OCI-LY3 (cell line): ENCODE data around the gene ELAVL3.

Source experiments
- H2AFZ ChIP-seq: fragments of 200-600, 300-600 bp; shearing (Covaris generic); 2 replicates; pipeline ENCODE4 v1.6.0; 2014; ENCODE audit warnings: antibody characterized with exemption, low read depth, low read length
- H3K27ac ChIP-seq: fragments of 200-600, 300-600 bp; sonication (generic); 2 replicates; pipeline ENCODE4 v1.5.1; 2014; ENCODE audit warnings: mild to moderate bottlenecking, low read length, moderate library complexity, mixed read lengths
- H3K27me3 ChIP-seq: fragments of 200-600, 300-600 bp; sonication (generic); 2 replicates; pipeline ENCODE4 v1.6.1; 2014; ENCODE audit warnings: low read depth, low read length, mixed read lengths
- H3K36me3 ChIP-seq: fragments of 200-600, 300-600 bp; sonication (generic); replicated peaks from 2 replicates; pipeline ENCODE3; 2014; ENCODE audit warnings: low read depth, low read length, mixed read lengths
- H3K4me1 ChIP-seq: fragments of 300-600, 200-600 bp; sonication (generic); 2 replicates; pipeline ENCODE4 v1.6.1; 2014; ENCODE audit warnings: low read length, mixed read lengths
- H3K4me2 ChIP-seq: fragments of 200-600, 300-600 bp; sonication (generic); 2 replicates; pipeline ENCODE4 v1.6.1; 2014; ENCODE audit warnings: low read length, mixed read lengths
- H3K4me3 ChIP-seq: fragments of 300-600, 200-600 bp; sonication (generic); 2 replicates; pipeline ENCODE4 v1.5.1; 2014; ENCODE audit warnings: antibody characterized with exemption, mild to moderate bottlenecking, low read length, moderate library complexity
- H3K79me2 ChIP-seq: fragments of 300-600, 200-600 bp; shearing (Covaris generic); 2 replicates; pipeline ENCODE4 v1.6.1; 2014; ENCODE audit warnings: mild to moderate bottlenecking, low read length, mixed read lengths
- H3K9ac ChIP-seq: fragments of 300-600, 200-600 bp; shearing (Covaris generic); 2 replicates; pipeline ENCODE4 v1.6.0; 2014; ENCODE audit warnings: mild to moderate bottlenecking, low read length, moderate library complexity
- H3K9me3 ChIP-seq: fragments of 200-600, 300-600 bp; shearing (Covaris generic); 2 replicates; pipeline ENCODE4 v1.6.1; 2014; ENCODE audit warnings: low read length, mixed read lengths; ENCODE audit not compliant: insufficient read depth
- H4K20me1 ChIP-seq: fragments of 200-600, 300-600 bp; sonication (generic); 2 replicates; pipeline ENCODE4 v1.6.1; 2016; ENCODE audit warnings: low read length, mixed read lengths; ENCODE audit not compliant: insufficient read depth
- CTCF ChIP-seq: fragments of 200-600, 300-600 bp; sonication (generic); IDR thresholded peaks from 2 replicates; pipeline ENCODE4 v1.5.1; 2014; ENCODE audit warnings: antibody characterized with exemption, low read length, low read depth
- EZH2phosphoT487 ChIP-seq: fragments of 200-600 bp; shearing (Covaris generic); IDR thresholded peaks from 2 replicates; pipeline ENCODE4 v1.6.1; 2018; ENCODE audit warnings: antibody characterized with exemption, mixed run types, low read depth

The ELAVL3 gene

GRCh38 chr19:11418549-11419506, 62.0 kb downstream of the ELAVL3 start, which contains the start of gene RGL3:
Gene RGL3 (minus strand): TSS chr19:11419314. CDS start chr19:11419278, 36 bp downstream.
- TF ChIP-seq EZH2phosphoT487, result no peak
- no peak for TF ChIP-seq CTCF
- Histone ChIP-seq H3K27ac (no peak within 1 kb of the TSS), H3K36me3 (no peaks in the 10 kb centered on the region), H3K9ac (no peak within 1 kb of the TSS), H3K9me3 (no peaks in the 10 kb centered on the region), H4K20me1 (no peaks in the 10 kb centered on the region), H3K79me2 (no peaks in the 10 kb centered on the region), H3K4me2 (no peak within 1 kb of the TSS), H2AFZ (no peak within 1 kb of the TSS), H3K27me3 (0 out of 2 replicates have a peak, but pooled peaks cover 6% of the 10 kb centered on the region), H3K4me1 (peaks cover 9% of the 10 kb centered on the region), H3K4me3 (no peak within 1 kb of the TSS)

GRCh38 chr19:11418094-11418548, 62.7 kb downstream of the ELAVL3 start:
- Histone ChIP-seq H3K4me2 (no peak overlapping the region), H3K9ac (no peak overlapping the region), H3K27me3 (0 out of 2 replicates have a peak, but pooled peaks cover 3% of the 10 kb centered on the region), H3K9me3 (no peaks in the 10 kb centered on the region), H3K79me2 (no peaks in the 10 kb centered on the region), H3K36me3 (no peaks in the 10 kb centered on the region), H3K27ac (no peak overlapping the region), H3K4me3 (no peak overlapping the region), H2AFZ (no peak overlapping the region), H3K4me1 (peaks cover 9% of the 10 kb centered on the region), H4K20me1 (no peaks in the 10 kb centered on the region)
- TF ChIP-seq EZH2phosphoT487 (no peak), CTCF (no peak)

- no peaks in the 10 kb centered on the region for H3K36me3 ChIP-seq
- no peaks in the 10 kb centered on the region for H4K20me1 ChIP-seq
- no peaks in the 10 kb centered on the region for H3K27me3 ChIP-seq
- H3K79me2 ChIP-seq, result no peaks in the 10 kb centered on the region
- H3K4me2 ChIP-seq, result no peak overlapping the region
- no peak overlapping the region for H3K4me3 ChIP-seq
- no peak overlapping the region for H3K9ac ChIP-seq
- H3K4me1 ChIP-seq, result no peaks in the 10 kb centered on the region
- H2AFZ ChIP-seq, result no peak overlapping the region
- no peaks in the 10 kb centered on the region for H3K9me3 ChIP-seq
- TF ChIP-seq EZH2phosphoT487 (no peak), CTCF (no peak)
- H3K27ac ChIP-seq, result no peak overlapping the region
These were observed 64.3 kb downstream of the ELAVL3 start for GRCh38 chr19:11416346-11417052.

- Histone ChIP-seq H3K79me2 (no peaks in the 10 kb centered on the region), H3K27me3 (no peaks in the 10 kb centered on the region), H3K4me1 (no peaks in the 10 kb centered on the region), H3K27ac (no peak overlapping the region), H4K20me1 (no peaks in the 10 kb centered on the region), H2AFZ (no peak overlapping the region), H3K36me3 (no peaks in the 10 kb centered on the region), H3K4me2 (no peak overlapping the region), H3K4me3 (no peak overlapping the region), H3K9ac (no peak overlapping the region), H3K9me3 (no peaks in the 10 kb centered on the region)
- TF ChIP-seq CTCF (no peak), EZH2phosphoT487 (no peak)
These were observed 66.3 kb downstream of the ELAVL3 start for GRCh38 chr19:11414544-11414943.
